GM12892 (cell line): ENCODE results near the gene CUBN.

Experiments
- POLR2A ChIP-seq: IDR thresholded peaks from 2 replicates; pipeline ENCODE4 v1.6.1; 2011; ENCODE audit warnings: low read depth, low read length, control low read depth
- POLR2AphosphoS5 ChIP-seq: IDR thresholded peaks from 2 replicates; pipeline ENCODE4 v1.6.1; 2011; ENCODE audit warnings: low read depth, low read length, control low read depth

DNA sequence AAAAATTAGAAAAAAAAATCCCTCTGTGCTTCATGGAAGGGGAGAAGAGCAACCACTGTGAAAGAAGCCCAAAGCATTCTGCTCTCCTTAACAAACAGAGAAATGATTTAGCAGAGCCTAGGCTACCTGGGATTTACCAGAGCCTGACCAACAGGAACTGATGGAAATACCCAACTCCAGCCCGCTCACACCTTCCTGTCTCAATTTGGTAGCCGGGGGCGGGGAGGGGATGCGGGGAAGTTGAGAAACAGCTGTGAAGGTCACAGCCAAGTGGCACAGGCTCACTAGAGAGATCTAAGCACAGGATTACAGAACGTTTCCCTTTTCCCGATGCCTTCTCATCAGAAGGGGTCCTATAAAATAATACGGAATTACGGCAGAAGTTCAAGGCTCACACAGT, 330.0 kb downstream of the CUBN start:
- TF ChIP-seq POLR2AphosphoS5 (no peak), POLR2A (peak; percentile 28; the same call in 1 of the 2 replicates)
